Cerebellar cortex (tissue), 1 donor: Measurements from ENCODE around the gene DEDD.

Experiments
- DNase-seq: peaks from one replicate; pipeline ENCODE4 v3.0.0-alpha.2; 2015; ENCODE audit warnings: low spot score

The DEDD gene, protein sequence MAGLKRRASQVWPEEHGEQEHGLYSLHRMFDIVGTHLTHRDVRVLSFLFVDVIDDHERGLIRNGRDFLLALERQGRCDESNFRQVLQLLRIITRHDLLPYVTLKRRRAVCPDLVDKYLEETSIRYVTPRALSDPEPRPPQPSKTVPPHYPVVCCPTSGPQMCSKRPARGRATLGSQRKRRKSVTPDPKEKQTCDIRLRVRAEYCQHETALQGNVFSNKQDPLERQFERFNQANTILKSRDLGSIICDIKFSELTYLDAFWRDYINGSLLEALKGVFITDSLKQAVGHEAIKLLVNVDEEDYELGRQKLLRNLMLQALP

DNA sequence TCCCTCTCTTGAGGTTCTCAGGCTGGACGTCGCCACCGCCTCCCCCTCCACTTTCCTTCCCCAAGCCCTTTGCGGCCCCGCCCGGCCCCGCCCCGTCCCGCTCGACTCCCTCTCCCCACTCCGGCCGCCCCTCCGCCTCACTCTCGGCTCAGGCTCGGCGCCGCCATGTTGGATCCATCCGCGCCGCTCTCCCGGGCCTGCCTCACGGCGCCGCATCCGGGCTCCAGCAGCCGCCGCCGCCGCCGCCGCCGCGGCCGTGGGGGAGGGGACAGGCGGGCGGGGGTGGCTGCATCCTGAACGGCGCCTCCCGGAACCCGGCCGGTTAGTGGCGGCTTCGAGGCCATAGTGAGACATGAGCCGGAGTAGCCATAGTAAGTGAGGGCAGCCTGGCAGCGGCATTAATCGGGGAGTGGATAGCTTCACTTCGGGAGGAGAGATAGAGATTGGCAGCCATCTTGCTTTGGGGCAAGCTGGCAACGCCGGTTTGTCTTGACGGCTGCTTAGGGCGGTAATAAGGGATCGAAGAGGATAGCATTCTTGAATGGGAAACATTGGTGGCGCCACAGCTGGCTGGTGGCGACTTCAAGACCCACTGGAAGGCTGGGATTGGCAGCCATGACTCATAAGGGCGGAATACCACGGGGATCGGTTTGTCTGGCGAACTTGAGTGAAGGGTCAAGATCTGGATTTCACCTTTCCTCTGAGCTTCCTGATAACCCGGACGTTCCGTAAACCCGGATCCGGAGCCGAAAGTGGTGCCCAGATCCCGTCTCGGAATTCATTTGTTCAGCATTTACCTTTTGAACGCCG is at the start of gene DEDD:
DEDD (minus strand) TSS at position 258 of the 810 bp plus-strand sequence. CDS start 8,205 bp downstream, outside the sequence.
- peak; percentile 98 for DNase-seq

DNA sequence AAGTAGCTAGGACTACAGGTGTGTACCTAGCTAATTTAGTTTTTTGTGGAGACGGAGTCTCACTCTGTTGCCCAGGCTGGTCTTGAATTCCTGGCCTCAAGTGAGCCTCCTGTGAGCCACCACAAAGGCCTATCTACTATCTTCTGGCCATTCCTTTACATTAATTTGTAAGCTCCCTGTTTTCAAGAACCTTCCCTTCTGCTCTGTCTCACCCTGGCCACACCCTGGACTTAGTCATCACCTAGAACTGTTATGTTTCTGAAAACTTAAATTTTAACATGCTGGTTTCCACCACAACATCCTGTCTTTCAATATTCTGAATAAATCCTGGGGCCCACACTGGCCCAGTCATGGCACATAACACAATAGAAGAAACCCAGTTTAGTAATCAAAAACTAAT is 49.7 kb upstream of the DEDD start:
- no peak for DNase-seq

DNA sequence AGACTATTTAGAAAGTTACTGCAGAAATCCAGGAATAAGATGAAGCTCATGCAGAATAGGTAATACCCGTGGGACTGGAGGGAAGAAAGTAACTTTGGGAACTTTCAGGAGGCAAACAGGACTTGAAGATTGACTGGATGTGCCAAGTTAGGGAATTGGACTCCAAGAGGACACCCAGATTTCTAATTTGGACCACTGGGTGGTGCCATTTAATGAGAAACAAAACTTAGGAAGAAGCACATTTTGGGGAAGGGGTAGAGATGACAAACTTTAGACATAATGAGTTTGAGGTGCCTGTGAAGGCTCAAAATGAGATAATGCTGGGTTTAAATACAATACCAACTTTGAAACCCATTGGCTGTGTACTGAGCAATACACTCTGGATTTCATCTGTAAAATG is 48.2 kb upstream of the DEDD start:
- DNase-seq, result peak; percentile 28

DNA sequence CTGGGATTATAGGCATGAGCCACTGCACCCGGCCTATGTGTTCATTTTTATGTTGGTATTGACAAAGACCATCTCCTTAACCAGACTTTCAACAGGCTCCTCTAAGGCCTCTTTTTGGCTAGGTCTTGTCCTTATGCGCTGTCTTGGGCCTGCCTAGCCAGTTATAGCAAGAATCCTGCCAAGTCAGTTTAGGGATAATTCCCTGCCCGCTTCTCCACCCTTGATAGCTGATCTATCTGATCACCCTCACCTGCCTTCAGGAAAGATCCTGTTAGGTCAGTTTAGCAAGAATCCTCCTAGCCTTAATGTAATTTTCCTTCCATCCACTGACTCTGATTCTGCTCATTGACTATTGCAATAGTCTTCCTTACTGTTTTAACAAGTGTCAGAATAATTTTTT is 47.2 kb upstream of the DEDD start:
- no peak for DNase-seq

DNA sequence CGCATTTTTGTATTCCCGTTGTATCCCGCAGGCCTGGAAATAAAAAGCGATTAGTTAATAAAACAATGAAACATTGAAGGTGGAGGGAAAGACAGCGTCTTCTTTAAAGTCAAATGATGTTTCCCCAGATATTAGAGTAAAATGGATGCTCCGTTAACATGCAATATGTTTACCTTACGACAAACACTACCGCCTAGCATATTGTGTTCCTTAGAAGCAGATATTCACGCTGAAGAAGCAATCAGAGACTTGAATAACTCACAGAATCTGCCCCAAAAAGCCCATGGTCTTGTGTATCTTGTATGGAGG is 45.4 kb upstream of the DEDD start:
- DNase-seq, result no peak

DNA sequence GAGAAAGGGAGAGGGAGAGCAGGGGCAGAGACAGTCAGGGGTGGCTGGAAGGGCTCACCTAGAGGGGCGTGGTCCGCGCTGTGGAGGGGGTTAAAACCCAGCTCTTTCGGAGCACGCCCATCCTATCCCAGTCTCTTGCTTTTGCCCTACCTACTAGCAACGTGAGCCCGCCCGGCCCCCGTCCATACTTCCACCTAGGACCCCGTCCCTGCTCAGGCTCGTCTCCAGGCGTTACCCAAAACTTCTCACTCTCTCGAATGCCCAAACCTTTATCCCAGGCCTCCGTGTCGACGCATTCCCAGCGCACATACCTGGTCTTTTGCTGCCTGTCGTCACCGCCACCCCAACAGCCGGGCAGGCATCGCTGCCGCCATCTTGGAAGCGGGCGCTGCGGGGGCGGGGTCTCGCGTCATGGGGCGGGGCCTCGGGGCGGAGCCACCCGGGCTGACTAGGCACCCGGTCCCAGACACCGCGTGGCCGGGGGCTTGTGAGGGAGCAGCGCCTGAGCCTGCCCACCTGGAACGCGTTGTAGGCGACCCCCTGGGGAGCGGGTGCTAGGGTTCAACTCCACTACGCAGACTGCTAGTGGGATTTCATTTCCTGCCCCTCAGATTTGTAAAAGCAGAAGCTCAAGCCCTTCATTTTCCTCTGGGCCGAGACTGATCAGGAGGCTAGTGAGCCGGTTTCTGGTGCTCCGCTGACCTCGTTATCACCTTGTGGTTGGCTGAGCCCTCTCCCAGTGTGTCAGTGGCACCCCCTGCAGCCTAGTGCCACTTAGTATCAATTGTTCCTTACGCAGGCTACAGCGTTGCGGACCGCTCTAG is 44.9 kb upstream of the DEDD start, which contains the start of gene B4GALT3:
B4GALT3 (minus strand) TSS at position 396 of the 824 bp plus-strand sequence. CDS start 1,447 bp downstream, outside the sequence.
- DNase-seq, result peak; percentile 84

DNA sequence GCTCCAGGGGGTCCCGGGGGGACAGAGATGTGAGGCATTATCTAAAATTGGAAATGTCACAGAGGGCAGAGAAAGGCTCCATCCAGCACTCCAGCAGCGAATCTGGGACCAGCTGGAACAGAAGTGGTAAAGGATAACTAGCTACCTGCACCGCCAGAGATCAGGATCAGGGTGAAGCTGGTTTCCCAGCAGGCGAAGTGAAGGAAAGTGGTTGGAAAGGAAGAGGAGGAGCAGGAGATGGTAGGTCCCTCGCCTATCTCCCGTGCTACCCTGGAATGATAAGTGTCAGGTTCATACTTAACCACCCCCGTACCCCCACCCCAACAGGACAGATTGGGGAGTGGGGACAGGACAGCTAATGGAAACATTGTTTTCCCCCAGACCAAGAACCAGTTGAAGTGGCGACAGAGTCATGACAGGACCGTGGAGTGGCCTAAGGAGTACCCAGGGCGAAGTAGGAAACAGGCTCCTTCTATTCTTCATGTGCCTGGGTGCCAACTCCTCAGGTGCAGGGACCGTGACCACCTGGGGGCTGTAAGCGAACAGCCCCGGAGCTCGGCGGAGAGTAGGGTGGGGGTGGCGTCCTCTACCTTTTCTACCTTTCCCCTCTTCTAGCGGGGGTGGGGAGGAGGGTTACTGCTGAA is 44.1 kb upstream of the DEDD start:
- DNase-seq, result no peak

DNA sequence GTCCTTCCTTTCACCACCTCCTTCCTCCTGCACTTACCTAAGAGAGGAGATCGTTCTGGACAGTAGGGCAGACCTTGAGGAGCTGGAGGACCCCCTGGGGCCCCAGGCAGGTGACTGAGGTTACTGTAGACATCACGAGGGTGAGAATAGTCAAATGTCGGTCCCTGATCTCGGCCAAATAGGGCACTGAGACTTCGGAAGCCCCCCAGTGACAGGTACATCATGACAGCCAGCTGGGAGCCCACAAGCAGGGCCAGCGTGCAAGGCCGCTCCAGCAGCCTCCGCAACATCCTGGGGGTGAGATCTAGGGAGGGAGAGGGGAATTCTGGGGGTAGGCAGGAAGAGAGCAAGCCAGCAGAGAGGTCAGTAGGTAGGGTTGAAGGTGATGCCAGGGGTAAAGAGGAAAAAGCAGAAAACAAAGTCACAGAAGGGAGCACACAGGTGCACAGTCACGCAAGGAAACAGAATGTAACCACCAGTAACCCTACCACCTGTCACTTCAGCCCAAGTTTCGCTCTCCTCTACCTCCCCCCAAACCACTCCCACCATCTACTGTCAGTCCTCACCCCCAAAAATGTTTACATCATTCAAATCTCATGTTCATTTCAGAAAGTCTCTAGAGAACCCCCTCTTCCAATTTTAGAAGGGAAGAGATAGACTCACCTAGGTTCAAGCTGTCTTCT is 43.4 kb upstream of the DEDD start:
- DNase-seq, result no peak

DNA sequence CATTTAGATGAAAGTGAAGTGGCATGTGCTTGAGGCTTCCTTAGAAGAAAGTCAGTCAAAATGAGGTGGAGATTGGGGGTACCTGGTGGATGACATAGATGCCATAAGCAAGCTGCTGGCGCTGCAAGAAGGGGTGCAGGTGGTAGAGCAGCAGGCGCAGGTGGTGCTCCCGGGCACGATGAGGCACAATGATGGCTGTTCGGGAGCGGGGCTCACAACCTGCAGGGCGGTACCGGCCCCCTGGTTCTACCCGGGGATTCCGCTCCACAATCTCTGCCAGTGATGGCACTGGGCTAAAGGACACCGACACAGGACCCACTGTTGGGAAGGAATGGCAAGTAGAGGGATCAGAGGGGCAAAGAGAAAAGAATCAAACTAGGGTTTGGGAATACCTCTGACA is 42.4 kb upstream of the DEDD start:
- DNase-seq, result no peak

DNA sequence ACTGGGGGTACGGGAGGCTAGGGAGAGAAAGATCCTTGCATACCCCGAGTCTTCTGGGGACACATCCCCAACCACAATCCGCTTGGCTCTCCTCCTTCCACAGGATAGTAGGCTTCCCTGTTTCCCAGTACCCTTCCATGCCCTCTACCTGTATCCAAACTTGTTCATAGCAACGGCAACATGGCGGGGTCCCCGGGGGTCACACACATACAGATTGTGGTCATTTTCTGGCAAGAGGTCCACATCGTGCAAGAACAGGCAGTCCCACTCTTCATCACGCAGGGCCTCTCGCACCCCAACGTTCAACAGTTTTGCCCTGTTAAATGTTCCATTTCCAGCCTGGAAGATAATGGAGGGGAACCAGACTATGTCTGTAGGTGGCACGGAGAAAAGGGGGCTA is 41.2 kb upstream of the DEDD start:
- no peak for DNase-seq

DNA sequence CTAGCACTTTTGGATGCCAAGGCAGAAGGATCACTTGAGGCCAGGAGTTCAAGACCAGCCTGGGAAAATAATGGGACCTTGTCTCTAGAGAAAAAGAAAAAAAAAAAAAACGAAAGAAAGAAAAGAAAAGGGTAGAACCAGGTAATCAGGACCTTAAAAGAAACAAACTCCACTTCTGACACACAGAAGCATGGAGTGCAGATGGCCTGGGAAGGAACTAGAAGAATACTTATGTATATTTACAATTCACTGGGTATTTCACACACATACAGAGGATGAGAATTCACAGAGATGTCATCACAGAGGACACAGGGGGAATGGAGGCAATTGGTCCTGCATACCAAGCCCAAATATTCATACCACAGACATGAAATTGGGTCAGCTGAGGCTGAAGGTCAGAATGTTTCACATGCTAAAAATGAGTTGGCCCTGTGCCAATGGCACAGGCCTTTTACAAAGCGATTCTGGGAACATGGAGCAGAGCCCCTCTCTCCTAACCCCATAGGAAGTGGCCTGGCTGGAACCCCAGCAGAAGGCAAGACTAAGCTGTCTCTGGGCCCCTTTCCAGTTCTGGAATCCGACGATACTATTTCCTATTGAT is 40.4 kb upstream of the DEDD start:
- DNase-seq, result no peak

DNA sequence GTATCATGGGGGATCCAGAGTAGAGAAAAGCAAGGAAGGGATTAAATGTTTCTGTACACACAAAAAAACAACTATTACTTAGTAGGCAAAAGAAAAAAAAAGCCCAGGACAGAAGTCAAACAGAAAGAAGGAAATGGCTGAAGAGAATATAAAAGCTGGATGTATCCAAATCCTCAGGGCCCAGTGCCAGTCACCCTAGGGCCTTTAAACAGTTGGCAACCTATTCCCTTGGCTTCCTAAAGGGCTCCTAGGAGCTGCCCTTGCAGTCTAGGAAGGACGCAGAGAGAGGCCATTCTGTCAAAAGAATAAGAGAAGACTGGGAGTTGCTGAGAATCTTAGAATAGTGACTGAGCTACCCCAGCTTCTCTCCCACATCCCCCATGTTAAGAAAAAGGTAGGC is 39.9 kb upstream of the DEDD start:
- no peak for DNase-seq

DNA sequence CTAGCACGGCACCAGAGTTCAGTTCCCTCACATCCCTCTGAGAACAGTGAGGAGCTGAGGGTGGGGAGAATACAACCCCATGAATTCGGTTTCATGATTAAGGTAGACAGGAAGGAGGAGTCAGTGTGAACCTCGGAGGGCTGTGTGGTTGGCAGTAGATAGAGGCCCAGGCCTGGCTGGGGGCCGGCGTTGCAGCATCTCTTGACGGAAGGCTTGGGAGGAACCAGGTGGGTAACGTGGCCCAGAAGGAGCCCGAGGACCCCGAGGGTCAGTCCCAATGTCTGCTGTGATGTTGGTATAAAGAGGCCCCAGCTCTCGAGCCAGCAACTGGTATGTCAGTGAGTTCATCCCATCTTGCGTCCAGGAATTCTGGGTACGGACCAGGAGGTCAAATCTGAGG is 39.2 kb upstream of the DEDD start:
- DNase-seq, result no peak

DNA sequence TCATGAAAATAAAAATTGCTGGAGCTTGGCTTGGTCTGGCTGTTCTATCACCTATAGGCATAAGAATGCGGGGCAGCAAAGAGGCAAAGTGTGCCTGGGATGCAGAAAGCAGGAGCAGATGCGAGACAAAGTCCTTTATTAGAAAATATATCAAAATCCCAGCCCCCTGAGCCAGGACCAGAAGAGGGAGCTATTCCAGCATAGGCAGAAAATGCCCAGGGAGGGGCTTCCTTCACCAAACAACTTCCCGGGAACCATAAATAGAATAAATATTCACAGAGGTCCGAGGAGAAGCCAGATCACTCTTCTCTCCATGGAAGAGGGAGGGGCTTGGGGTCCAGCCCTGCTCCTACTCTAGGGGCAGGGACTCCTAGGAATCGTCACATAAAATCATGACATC is 38.7 kb upstream of the DEDD start:
- no peak for DNase-seq

DNA sequence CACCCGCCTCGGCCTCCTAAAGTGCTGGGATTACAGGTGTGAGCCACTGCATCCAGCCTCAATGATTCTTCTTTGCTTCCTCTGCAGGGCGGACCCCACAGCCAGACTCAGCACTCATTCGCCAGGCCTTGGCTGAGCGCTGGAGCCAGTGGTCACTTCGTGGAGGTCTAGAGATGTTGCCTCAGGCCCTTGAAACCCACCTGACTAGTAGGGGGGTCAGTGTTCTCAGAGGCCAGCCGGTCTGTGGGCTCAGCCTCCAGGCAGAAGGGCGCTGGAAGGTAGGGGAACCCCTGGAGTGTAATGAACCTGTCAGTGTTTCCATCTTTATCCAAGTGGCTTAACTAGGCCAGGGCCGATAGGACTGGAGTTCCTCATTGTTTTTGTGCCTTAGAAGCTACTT is 36.4 kb upstream of the DEDD start:
- DNase-seq, result no peak

DNA sequence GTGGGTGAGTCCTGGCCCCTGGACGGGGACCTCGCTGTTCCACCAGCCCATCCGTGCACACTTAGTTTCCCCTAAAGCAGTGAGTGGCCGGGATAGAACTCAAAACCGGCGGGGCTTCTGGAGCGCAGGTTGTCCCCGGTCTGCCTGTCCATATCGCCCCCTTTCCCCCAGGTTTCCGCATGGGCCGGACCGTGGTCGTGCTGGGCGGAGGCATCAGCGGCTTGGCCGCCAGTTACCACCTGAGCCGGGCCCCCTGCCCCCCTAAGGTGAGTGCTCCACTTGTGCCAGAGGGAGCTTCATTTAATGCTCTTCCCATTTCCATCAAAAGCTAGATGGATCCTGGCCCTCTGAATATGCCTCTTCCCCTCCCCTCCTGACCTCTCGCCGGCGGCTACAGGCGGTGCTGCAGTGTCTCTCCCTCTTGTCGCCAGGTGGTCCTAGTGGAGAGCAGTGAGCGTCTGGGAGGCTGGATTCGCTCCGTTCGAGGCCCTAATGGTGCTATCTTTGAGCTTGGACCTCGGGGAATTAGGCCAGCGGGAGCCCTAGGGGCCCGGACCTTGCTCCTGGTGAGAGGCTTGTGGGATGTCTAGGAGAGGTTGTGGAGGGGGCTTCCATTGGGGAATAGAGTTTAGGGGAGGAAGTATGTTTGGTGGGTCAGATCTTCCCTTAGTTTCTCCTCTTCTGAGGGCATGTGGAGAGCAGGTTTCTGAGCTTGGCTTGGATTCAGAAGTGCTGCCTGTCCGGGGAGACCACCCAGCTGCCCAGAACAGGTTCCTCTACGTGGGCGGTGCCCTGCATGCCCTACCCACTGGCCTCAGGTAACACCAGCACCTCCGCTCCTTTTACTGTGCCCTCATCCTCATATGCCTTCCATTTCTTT is 34.4 kb upstream of the DEDD start:
- DNase-seq, result no peak

DNA sequence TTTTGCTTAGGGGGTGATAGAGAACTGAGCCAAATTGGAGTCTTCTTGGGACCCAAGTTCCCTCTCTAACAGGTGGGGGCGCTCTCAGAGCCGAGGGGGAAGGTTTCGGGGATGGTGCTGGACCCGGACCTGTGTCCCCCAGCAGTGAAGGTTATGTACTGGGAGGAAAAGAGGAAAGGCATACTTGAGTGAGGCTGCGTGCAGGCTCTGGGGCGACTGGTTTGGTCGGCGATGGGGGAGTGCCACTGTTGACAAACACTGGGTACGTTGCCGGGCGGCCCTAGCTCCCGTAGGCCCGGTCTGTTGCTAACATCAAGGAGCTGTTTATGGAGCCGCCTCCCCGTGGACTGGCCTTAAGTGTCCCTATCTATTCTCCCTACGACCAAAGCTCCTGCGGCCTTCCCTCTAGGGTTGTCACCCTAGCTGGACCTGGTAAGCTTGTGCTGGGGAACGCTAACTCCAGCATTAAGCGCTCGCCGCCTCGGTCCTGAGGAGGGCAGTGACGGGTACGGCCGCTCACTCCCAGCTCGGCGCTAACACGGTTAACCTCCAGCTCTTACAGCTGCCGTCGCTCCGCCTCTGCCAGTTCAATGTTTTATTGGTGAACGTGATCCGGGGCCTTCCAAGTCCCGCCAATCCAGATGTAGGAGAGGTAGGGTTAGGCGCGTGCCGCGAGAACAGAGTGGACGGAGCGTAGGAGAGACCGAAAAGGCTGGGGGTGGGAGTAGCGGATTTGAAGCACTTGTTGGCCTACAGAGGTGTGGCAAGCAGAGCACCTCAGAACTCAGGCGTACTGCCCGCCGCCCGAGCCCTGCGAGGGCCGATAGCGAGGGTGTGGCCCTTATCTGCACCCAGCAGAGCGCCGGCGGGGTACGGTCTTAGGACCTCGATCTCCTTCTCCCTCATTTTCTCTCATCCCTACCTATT is 33.5 kb upstream of the DEDD start, which contains the start of gene PPOX:
PPOX (plus strand) TSS at position 685 of the 927 bp plus-strand sequence. CDS start 422 bp downstream, outside the sequence.
- peak; percentile 99 for DNase-seq

DNA sequence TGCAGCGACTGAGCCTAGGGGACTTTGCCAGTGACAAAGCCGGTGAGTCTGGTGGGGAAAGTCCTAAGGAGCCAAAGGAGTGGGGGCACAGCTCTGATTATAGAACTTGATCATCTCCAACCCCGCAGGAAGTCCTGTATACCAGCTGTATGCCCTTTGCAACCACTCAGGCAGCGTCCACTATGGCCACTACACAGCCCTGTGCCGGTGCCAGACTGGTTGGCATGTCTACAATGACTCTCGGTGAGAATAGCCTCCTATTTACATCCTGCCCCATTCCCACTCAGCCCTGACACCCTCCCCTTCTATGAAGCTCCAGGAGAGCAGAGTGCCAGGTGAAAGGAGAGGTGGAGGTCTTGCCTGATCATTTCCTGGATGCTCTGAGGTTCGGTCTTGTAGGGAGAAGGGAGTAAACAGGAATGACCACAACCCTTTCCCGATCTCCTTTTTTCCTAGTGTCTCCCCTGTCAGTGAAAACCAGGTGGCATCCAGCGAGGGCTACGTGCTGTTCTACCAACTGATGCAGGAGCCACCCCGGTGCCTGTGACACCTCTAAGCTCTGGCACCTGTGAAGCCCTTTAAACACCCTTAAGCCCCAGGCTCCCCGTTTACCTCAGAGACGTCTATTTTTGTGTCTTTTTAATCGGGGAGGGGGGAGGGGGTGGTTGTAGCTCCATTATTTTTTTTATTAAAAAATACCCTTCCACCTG is 32.6 kb upstream of the DEDD start:
- no peak for DNase-seq
